SK-N-SH treated with all-trans-retinoic acid at 6 μM for 48 hours (cell line): ENCODE data around the gene CACNA1C.

Experiments used
- ATAC-seq: fragments of 200-7000 bp; cut with Tn5 transposase; 3 replicates; pipeline ENCODE4 v1.9.1; 2020; ENCODE audit warnings: mild to moderate bottlenecking, moderate library complexity
- ARNTL ChIP-seq: fragments of 450-650 bp; formaldehyde crosslinking; IDR thresholded peaks from 2 replicates; pipeline ENCODE4 v1.5.0; 2020; ENCODE audit warnings: low read depth, mild to moderate bottlenecking, moderate library complexity, borderline replicate concordance
- BACH2 ChIP-seq: fragments of 250-450 bp; sonication (Bioruptor Pico); IDR thresholded peaks from 2 replicates; pipeline ENCODE4 v1.9.0; 2021; ENCODE audit warnings: mild to moderate bottlenecking, borderline replicate concordance
- CSDC2 ChIP-seq: fragments of 250-450 bp; sonication (Bioruptor Pico); IDR thresholded peaks from 2 replicates; pipeline ENCODE4 v1.5.0; 2020; ENCODE audit warnings: mild to moderate bottlenecking, moderate library complexity
- ESRRG ChIP-seq: fragments of 250-450 bp; sonication (Bioruptor Pico); IDR thresholded peaks from 2 replicates; pipeline ENCODE4 v1.6.1; 2021; ENCODE audit warnings: mild to moderate bottlenecking
- GLIS3 ChIP-seq: fragments of 250-450 bp; sonication (Bioruptor Pico); IDR thresholded peaks from 2 replicates; pipeline ENCODE4 v1.5.0; 2020; ENCODE audit warnings: mild to moderate bottlenecking, moderate library complexity
- ISL1 ChIP-seq: fragments of 250-450 bp; sonication (Bioruptor Pico); IDR thresholded peaks from 2 replicates; pipeline ENCODE4 v2.1.2; 2022; ENCODE audit warnings: mild to moderate bottlenecking, moderate library complexity
- PATZ1 ChIP-seq: fragments of 250-450 bp; sonication (Bioruptor Pico); IDR thresholded peaks from 2 replicates; pipeline ENCODE4 v1.8.0; 2020; ENCODE audit warnings: mild to moderate bottlenecking, moderate library complexity, borderline replicate concordance
- POU6F1 ChIP-seq: fragments of 250-450 bp; sonication (Bioruptor Pico); IDR thresholded peaks from 2 replicates; pipeline ENCODE4 v1.8.0; 2021; ENCODE audit warnings: low read depth, mild to moderate bottlenecking, moderate library complexity, borderline replicate concordance
- PPARA ChIP-seq: fragments of 250-450 bp; sonication (Bioruptor Pico); IDR thresholded peaks from 2 replicates; pipeline ENCODE4 v1.5.0; 2020; ENCODE audit warnings: mild to moderate bottlenecking, borderline replicate concordance
- RARB ChIP-seq: fragments of 250-450 bp; sonication (Bioruptor Pico); IDR thresholded peaks from 2 replicates; pipeline ENCODE4 v1.8.0; 2021; ENCODE audit warnings: mild to moderate bottlenecking, moderate library complexity
- TCF4 ChIP-seq: fragments of 250-450 bp; sonication (Bioruptor Pico); IDR thresholded peaks from 2 replicates; pipeline ENCODE4 v1.8.0; 2021; ENCODE audit warnings: mild to moderate bottlenecking, moderate library complexity, borderline replicate concordance
- TOX ChIP-seq: fragments of 250-450 bp; sonication (Bioruptor Pico); IDR thresholded peaks from 2 replicates; pipeline ENCODE4 v1.8.0; 2021; ENCODE audit warnings: mild to moderate bottlenecking, moderate library complexity, borderline replicate concordance
- TSHZ2 ChIP-seq: fragments of 250-450 bp; sonication (Bioruptor Pico); IDR thresholded peaks from 2 replicates; pipeline ENCODE4 v1.5.0; 2020; ENCODE audit warnings: mild to moderate bottlenecking, moderate library complexity
- ZC3H10 ChIP-seq: fragments of 250-450 bp; sonication (Bioruptor Pico); IDR thresholded peaks from 2 replicates; pipeline ENCODE4 v1.5.1; 2021; ENCODE audit warnings: mild to moderate bottlenecking, moderate library complexity
- ZFP3 ChIP-seq: fragments of 250-450 bp; sonication (Bioruptor Pico); IDR thresholded peaks from 2 replicates; pipeline ENCODE4 v1.5.0; 2020; ENCODE audit warnings: mild to moderate bottlenecking, moderate library complexity
- ZNF565 ChIP-seq: fragments of 450-650 bp; formaldehyde crosslinking; conservative IDR thresholded peaks from 2 replicates; pipeline ENCODE4 v1.5.0; 2020; ENCODE audit warnings: low read depth, mild to moderate bottlenecking, moderate library complexity
- ZNF70 ChIP-seq: fragments of 450-650 bp; formaldehyde crosslinking; IDR thresholded peaks from 2 replicates; pipeline ENCODE4 v1.5.0; 2020; ENCODE audit warnings: mild to moderate bottlenecking, moderate library complexity
- ZNF8 ChIP-seq: fragments of 450-650 bp; formaldehyde crosslinking; IDR thresholded peaks from 2 replicates; pipeline ENCODE4 v1.5.0; 2020; ENCODE audit warnings: mild to moderate bottlenecking, moderate library complexity
- TF ChIP-seq, protein P1 (sequence below): fragments of 250-450 bp; sonication (Bioruptor Pico); IDR thresholded peaks from 2 replicates; pipeline ENCODE4 v1.5.1; 2021; ENCODE audit warnings: mild to moderate bottlenecking, moderate library complexity
- TF ChIP-seq, protein P2 (sequence below): fragments of 250-450 bp; sonication (Bioruptor Pico); IDR thresholded peaks from 2 replicates; pipeline ENCODE4 v1.5.1; 2020; ENCODE audit warnings: low read depth, mild to moderate bottlenecking, moderate library complexity

CACNA1C gene

GRCh38 chr12:2387103-2387834 is 334.5 kb downstream of the CACNA1C start:
- ATAC-seq = no peak
- TF ChIP-seq PPARA (CRISPR knock-in tag) (no peak), BACH2 (no peak), ISL1 (CRISPR knock-in tag) (no peak), TSHZ2 (CRISPR knock-in tag) (no peak)
- TF ChIP-seq, protein P1, sequence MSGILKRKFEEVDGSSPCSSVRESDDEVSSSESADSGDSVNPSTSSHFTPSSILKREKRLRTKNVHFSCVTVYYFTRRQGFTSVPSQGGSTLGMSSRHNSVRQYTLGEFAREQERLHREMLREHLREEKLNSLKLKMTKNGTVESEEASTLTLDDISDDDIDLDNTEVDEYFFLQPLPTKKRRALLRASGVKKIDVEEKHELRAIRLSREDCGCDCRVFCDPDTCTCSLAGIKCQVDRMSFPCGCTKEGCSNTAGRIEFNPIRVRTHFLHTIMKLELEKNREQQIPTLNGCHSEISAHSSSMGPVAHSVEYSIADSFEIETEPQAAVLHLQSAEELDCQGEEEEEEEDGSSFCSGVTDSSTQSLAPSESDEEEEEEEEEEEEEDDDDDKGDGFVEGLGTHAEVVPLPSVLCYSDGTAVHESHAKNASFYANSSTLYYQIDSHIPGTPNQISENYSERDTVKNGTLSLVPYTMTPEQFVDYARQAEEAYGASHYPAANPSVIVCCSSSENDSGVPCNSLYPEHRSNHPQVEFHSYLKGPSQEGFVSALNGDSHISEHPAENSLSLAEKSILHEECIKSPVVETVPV (CRISPR knock-in tag) = no peak

DNA sequence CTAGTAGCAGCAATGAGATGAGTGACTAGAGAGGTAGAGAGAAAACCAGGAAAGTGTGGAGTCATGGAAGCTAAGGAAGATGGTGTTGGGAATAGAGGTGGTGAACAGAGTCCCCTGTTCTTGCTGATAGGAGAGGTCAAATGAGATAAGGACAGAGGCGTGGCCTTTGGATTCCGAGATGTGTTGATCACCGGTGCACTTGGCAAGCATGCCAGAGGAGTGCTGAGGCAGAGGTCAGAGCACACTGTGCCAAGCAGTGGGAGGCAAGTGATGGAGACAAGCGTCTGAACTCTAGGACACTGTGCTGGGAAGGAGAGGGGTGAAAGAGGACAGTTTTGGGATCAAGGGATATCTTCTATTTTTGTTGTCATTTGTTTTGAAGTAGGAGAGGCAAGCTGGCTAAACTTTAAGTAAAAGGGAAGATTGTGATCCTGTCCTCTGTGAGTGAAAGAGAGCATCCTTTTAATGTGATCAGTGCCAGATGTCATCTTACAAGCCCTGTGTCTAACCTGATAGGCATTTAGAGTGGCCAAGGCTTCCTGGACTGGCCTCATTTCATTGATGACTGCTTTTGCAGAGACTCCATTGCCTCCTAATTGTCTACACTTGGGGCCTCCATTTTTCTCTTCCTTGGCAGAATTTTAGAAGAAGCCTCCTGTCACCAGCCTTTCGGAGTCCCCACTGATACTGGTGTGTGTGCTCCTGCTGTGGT is 336.4 kb downstream of the CACNA1C start:
- TF ChIP-seq RARB (CRISPR knock-in tag) = no peak
- TF ChIP-seq PATZ1 (CRISPR knock-in tag) = no peak
- TF ChIP-seq BACH2 = no peak
- TF ChIP-seq, protein P1 (CRISPR knock-in tag) = no peak
- no peak for TF ChIP-seq TCF4
- no peak for TF ChIP-seq TOX (CRISPR knock-in tag)
- TF ChIP-seq ARNTL (CRISPR knock-in tag) = no peak
- TF ChIP-seq ZFP3 (CRISPR knock-in tag) = no peak

DNA sequence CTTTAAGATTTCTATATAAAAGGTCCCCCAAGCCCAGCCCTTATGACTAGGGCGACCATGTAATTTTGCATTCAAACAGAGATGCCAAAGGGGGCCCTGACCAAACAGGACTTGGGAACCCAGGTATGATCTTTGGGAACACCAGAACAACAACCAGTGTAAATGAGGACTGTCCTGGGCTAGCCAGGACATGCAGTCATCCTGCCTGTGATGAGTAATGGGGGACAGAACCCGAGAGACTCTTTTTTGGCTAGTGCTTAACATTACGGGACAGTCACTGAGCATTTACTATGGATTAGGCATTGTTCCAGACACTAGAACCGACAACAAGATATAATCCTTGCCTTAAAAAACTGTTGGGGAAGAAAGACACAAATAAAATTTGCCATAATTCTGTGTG is 337.3 kb downstream of the CACNA1C start:
- no peak for ATAC-seq
- TF ChIP-seq TCF4 (no peak), ZFP3 (CRISPR knock-in tag) (no peak), BACH2 (no peak), ZNF70 (CRISPR knock-in tag) (no peak), TOX (CRISPR knock-in tag) (no peak), GLIS3 (CRISPR knock-in tag) (no peak), ZNF8 (CRISPR knock-in tag) (no peak), ZC3H10 (CRISPR knock-in tag) (no peak), ESRRG (CRISPR knock-in tag) (no peak), ZNF565 (CRISPR knock-in tag) (no peak), ARNTL (CRISPR knock-in tag) (no peak), PPARA (CRISPR knock-in tag) (no peak), ISL1 (CRISPR knock-in tag) (no peak), CSDC2 (no peak), RARB (CRISPR knock-in tag) (no peak), POU6F1 (CRISPR knock-in tag) (no peak)
- TF ChIP-seq, protein P1 (CRISPR knock-in tag) = no peak
- TF ChIP-seq, protein P2, sequence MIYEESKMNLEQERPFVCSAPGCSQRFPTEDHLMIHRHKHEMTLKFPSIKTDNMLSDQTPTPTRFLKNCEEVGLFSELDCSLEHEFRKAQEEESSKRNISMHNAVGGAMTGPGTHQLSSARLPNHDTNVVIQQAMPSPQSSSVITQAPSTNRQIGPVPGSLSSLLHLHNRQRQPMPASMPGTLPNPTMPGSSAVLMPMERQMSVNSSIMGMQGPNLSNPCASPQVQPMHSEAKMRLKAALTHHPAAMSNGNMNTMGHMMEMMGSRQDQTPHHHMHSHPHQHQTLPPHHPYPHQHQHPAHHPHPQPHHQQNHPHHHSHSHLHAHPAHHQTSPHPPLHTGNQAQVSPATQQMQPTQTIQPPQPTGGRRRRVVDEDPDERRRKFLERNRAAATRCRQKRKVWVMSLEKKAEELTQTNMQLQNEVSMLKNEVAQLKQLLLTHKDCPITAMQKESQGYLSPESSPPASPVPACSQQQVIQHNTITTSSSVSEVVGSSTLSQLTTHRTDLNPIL (CRISPR knock-in tag) = no peak

More for the DNA sequence above, 336.4 kb downstream of the CACNA1C start:
- peak; percentile 46; the same call in 1 of the 3 replicates for ATAC-seq
